ENCODE measurements around the gene BNC1. TPM values are rescaled to one million over a fixed set of nuclear protein-coding genes. Genes with fewer than 3 reads are reported as not detected.
"Not testable (repeated sequence)": the region's sequence is repeated elsewhere in the genome, so short reads cannot be mapped to it uniquely, and the experiment has no call there.

Gene BNC1
- total RNA-seq, 1 experiment from 2014 or later = 12.1 TPM

GRCh38 chr15:83262594-83263315, 21.7 kb downstream of the BNC1 start:
- Histone ChIP-seq H3K27ac (no peak overlapping the region), H3K9me3 (replicated peaks) (no peaks in the 10 kb centered on the region), H3K27me3 (replicated peaks) (no peaks in the 10 kb centered on the region), H3K36me3 (peaks cover 64% of the 10 kb centered on the region), H3K4me1 (replicated peaks) (no peaks in the 10 kb centered on the region), H3K4me3 (no peak overlapping the region)
- DNase-seq (ENCODE audit: low read depth in 1 of 2, low spot score in 2 of 2) = no peak

GRCh38 chr15:83262181-83262580, 22.3 kb downstream of the BNC1 start:
- H3K27ac ChIP-seq; DNase-seq (ENCODE audit: low read depth in 1 of 2, low spot score in 2 of 2); H3K27me3 ChIP-seq (replicated peaks); H3K9me3 ChIP-seq (replicated peaks); H3K4me3 ChIP-seq; H3K4me1 ChIP-seq (replicated peaks): not testable (repeated sequence)
- peaks cover 66% of the 10 kb centered on the region for H3K36me3 ChIP-seq

GRCh38 chr15:83250781-83251180, 33.7 kb downstream of the BNC1 start:
- H3K4me1 ChIP-seq (replicated peaks) = no peaks in the 10 kb centered on the region
- H3K27ac ChIP-seq = no peak overlapping the region
- no peak for DNase-seq (ENCODE audit: low read depth in 1 of 2, low spot score in 2 of 2)
- no peaks in the 10 kb centered on the region; the same call in 1 of the 2 replicates for H3K9me3 ChIP-seq (replicated peaks)
- no peaks in the 10 kb centered on the region for H3K36me3 ChIP-seq
- no peak overlapping the region for H3K4me3 ChIP-seq
- H3K27me3 ChIP-seq (replicated peaks) = no peaks in the 10 kb centered on the region

GRCh38 chr15:83249030-83249343, 35.5 kb downstream of the BNC1 start:
- DNase-seq (ENCODE audit: low read depth in 1 of 2, low spot score in 2 of 2) = no peak
- Histone ChIP-seq H3K4me3 (no peak overlapping the region), H3K9me3 (replicated peaks) (no peaks in the 10 kb centered on the region; the same call in 1 of the 2 replicates), H3K36me3 (no peaks in the 10 kb centered on the region), H3K27me3 (replicated peaks) (no peaks in the 10 kb centered on the region), H3K4me1 (replicated peaks) (no peaks in the 10 kb centered on the region), H3K27ac (no peak overlapping the region)

- Histone ChIP-seq H3K27me3 (replicated peaks) (no peaks in the 10 kb centered on the region), H3K4me1 (replicated peaks) (no peaks in the 10 kb centered on the region), H3K4me3 (no peak overlapping the region), H3K36me3 (no peaks in the 10 kb centered on the region), H3K27ac (no peak overlapping the region), H3K9me3 (replicated peaks) (no peaks in the 10 kb centered on the region; the same call in 1 of the 2 replicates)
- DNase-seq (ENCODE audit: low read depth in 1 of 2, low spot score in 2 of 2) = peak in 1 of 2 experiments; percentile 59
Measured at GRCh38 chr15:83248151-83249029, 36.1 kb downstream of the BNC1 start.

GRCh38 chr15:83243634-83244033, 40.8 kb downstream of the BNC1 start:
- no peak overlapping the region for H3K4me3 ChIP-seq
- H3K27ac ChIP-seq = no peak overlapping the region
- no peak for DNase-seq (ENCODE audit: low read depth in 1 of 2, low spot score in 2 of 2)
- H3K9me3 ChIP-seq (replicated peaks) = no peaks in the 10 kb centered on the region; the same call in 1 of the 2 replicates
- no peaks in the 10 kb centered on the region for H3K27me3 ChIP-seq (replicated peaks)
- H3K4me1 ChIP-seq (replicated peaks) = no peaks in the 10 kb centered on the region
- H3K36me3 ChIP-seq = no peaks in the 10 kb centered on the region

GRCh38 chr15:83230242-83230641, 54.2 kb downstream of the BNC1 start:
- DNase-seq (ENCODE audit: low read depth in 1 of 2, low spot score in 2 of 2) = no peak
- Histone ChIP-seq H3K4me1 (replicated peaks) (no peaks in the 10 kb centered on the region), H3K4me3 (no peak overlapping the region), H3K36me3 (no peaks in the 10 kb centered on the region), H3K9me3 (replicated peaks) (no peaks in the 10 kb centered on the region), H3K27me3 (replicated peaks) (no peaks in the 10 kb centered on the region), H3K27ac (no peak overlapping the region)

- no peak for DNase-seq (ENCODE audit: low read depth in 1 of 2, low spot score in 2 of 2)
- no peak overlapping the region for H3K4me3 ChIP-seq
- no peaks in the 10 kb centered on the region for H3K27me3 ChIP-seq (replicated peaks)
Measured at GRCh38 chr15:83225449-83225848, 59.0 kb downstream of the BNC1 start.

GRCh38 chr15:83221781-83222180, 62.7 kb downstream of the BNC1 start:
- not testable (repeated sequence) for DNase-seq (ENCODE audit: low read depth in 1 of 2, low spot score in 2 of 2); H3K9me3 ChIP-seq (replicated peaks); H3K27me3 ChIP-seq (replicated peaks); H3K4me1 ChIP-seq (replicated peaks); H3K36me3 ChIP-seq; H3K4me3 ChIP-seq; H3K27ac ChIP-seq

More at GRCh38 chr15:83225449-83225848, 59.0 kb downstream of the BNC1 start:
- no peaks in the 10 kb centered on the region for H3K4me1 ChIP-seq (replicated peaks)
- H3K9me3 ChIP-seq (replicated peaks) = no peaks in the 10 kb centered on the region
- no peaks in the 10 kb centered on the region for H3K36me3 ChIP-seq
- no peak overlapping the region for H3K27ac ChIP-seq

- Histone ChIP-seq H3K4me3 (no peak overlapping the region), H3K9me3 (replicated peaks) (no peaks in the 10 kb centered on the region), H3K27me3 (replicated peaks) (no peaks in the 10 kb centered on the region), H3K27ac (no peak overlapping the region), H3K4me1 (replicated peaks) (no peaks in the 10 kb centered on the region), H3K36me3 (no peaks in the 10 kb centered on the region)
- DNase-seq (ENCODE audit: low read depth in 1 of 2, low spot score in 2 of 2) = no peak
Measured at GRCh38 chr15:83219026-83219425, 65.4 kb downstream of the BNC1 start.

GRCh38 chr15:83215306-83215705, 69.2 kb downstream of the BNC1 start:
- no peaks in the 10 kb centered on the region for H3K9me3 ChIP-seq (replicated peaks)
- H3K4me1 ChIP-seq (replicated peaks) = no peaks in the 10 kb centered on the region
- H3K36me3 ChIP-seq = no peaks in the 10 kb centered on the region

GRCh38 chr15:83210619-83211018, 73.8 kb downstream of the BNC1 start:
- Histone ChIP-seq H3K4me3 (no peak overlapping the region), H3K36me3 (peaks cover 8% of the 10 kb centered on the region), H3K27ac (no peak overlapping the region), H3K27me3 (replicated peaks) (no peaks in the 10 kb centered on the region), H3K4me1 (replicated peaks) (peaks cover 10% of the 10 kb centered on the region), H3K9me3 (replicated peaks) (no peaks in the 10 kb centered on the region)
- no peak for DNase-seq (ENCODE audit: low read depth in 1 of 2, low spot score in 2 of 2)

More at GRCh38 chr15:83215306-83215705, 69.2 kb downstream of the BNC1 start:
- no peak overlapping the region for H3K27ac ChIP-seq
- H3K27me3 ChIP-seq (replicated peaks) = no peaks in the 10 kb centered on the region
- no peak for DNase-seq (ENCODE audit: low read depth in 1 of 2, low spot score in 2 of 2)
- H3K4me3 ChIP-seq = no peak overlapping the region

GRCh38 chr15:83209333-83209732, 75.1 kb downstream of the BNC1 start:
- Histone ChIP-seq H3K27ac (no peak overlapping the region), H3K9me3 (replicated peaks) (no peaks in the 10 kb centered on the region), H3K4me3 (no peak overlapping the region), H3K36me3 (peaks cover 12% of the 10 kb centered on the region), H3K4me1 (replicated peaks) (peaks cover 15% of the 10 kb centered on the region), H3K27me3 (replicated peaks) (no peaks in the 10 kb centered on the region)
- DNase-seq (ENCODE audit: low read depth in 1 of 2, low spot score in 2 of 2) = no peak

GRCh38 chr15:83208367-83208661, 76.2 kb downstream of the BNC1 start:
- Histone ChIP-seq H3K36me3 (peaks cover 12% of the 10 kb centered on the region), H3K27me3 (replicated peaks) (no peaks in the 10 kb centered on the region), H3K9me3 (replicated peaks) (no peaks in the 10 kb centered on the region), H3K4me1 (replicated peaks) (peaks cover 15% of the 10 kb centered on the region), H3K4me3 (peak overlapping the region; percentile 97), H3K27ac (peak overlapping the region; percentile 55)
- DNase-seq (ENCODE audit: low read depth in 1 of 2, low spot score in 2 of 2) = no peak

Data from SJSA1 (cell line).